Measurements from ENCODE around the gene FBXL16.

GRCh38 chr16:714079-714478 lies 8.5 kb upstream of the FBXL16 start:
- TF ChIP-seq CTCF (IDR thresholded peaks at IDR 0.05; ENCODE audit: poor library complexity) (no peak), EZH2phosphoT487 (IDR thresholded peaks at IDR 0.05; ENCODE audit: low read depth, severe bottlenecking, unreplicated experiment) (no peak)
